Upper lobe of right lung (tissue), 1 donor: ENCODE results near the gene SCARF2. TPM values are rescaled to one million over a fixed set of nuclear protein-coding genes. Genes with fewer than 3 reads are reported as not detected.
A peak's percentile ranks its signal among the peaks of the same experiment; 100 is the strongest.

Source experiments
- ATAC-seq: fragments of 200-7000 bp; cut with Tn5 transposase; one replicate; pipeline ENCODE4 v1.9.1; 2020; ENCODE audit warnings: mild to moderate bottlenecking, moderate library complexity
- DNase-seq: peaks from one replicate; pipeline ENCODE4 v3.0.0-alpha.2; 2020
- H3K27ac ChIP-seq: fragments of 200-600 bp; one replicate; pipeline ENCODE4 v1.8.0; 2022
- H3K27me3 ChIP-seq: fragments of 200-600 bp; one replicate; pipeline ENCODE4 v1.8.0; 2022; ENCODE audit warnings: mild to moderate bottlenecking
- H3K36me3 ChIP-seq: fragments of 200-600 bp; one replicate; pipeline ENCODE4 v1.8.0; 2022
- H3K4me1 ChIP-seq: fragments of 200-600 bp; one replicate; pipeline ENCODE4 v1.8.0; 2022
- H3K4me3 ChIP-seq: fragments of 200-600 bp; one replicate; pipeline ENCODE4 v1.8.0; 2022; ENCODE audit warnings: mild to moderate bottlenecking
- H3K9me3 ChIP-seq: fragments of 200-600 bp; one replicate; pipeline ENCODE4 v1.8.0; 2022
- CTCF ChIP-seq: fragments of 200-600 bp; IDR thresholded peaks from one replicate; pipeline ENCODE4 v1.8.0; 2022; ENCODE audit warnings: antibody characterized with exemption
- intact Hi-C: fragments of 100-400 bp; cut with DNase I; formaldehyde crosslinking; loops from one replicate; pipeline ENCODE4 v1.11.0; 2022
- total RNA-seq: library from RNA; stranded (reverse); fragmentation: NEBNext Ultra II Directional; extraction: Animal tissue kit (Norgen Biotek cat#: 25700); gene quantifications from one replicate; pipeline ENCODE4 v1.2.1, GENCODE V29; 2021
- donor health status: DM: no; HTN: yes; CAD: no; lungs with severe emphysema.

Gene SCARF2
- total RNA-seq, 1 donor from 2014 or later = 24.0 TPM

- no peak for TF ChIP-seq CTCF
- peak; percentile 19 for DNase-seq
- Histone ChIP-seq H3K9me3 (no peaks in the 10 kb centered on the region), H3K27ac (peak overlapping the region; percentile 73), H3K36me3 (peaks cover 18% of the 10 kb centered on the region), H3K4me1 (peaks cover 13% of the 10 kb centered on the region), H3K27me3 (no peaks in the 10 kb centered on the region), H3K4me3 (no peak overlapping the region)
- peak; percentile 65 for ATAC-seq
- intact Hi-C loops = no loop called here
Measured at GRCh38 chr22:20463324-20464095, 25.9 kb upstream of the SCARF2 start.

GRCh38 chr22:20459862-20460261, 22.2 kb upstream of the SCARF2 start:
- no peak for ATAC-seq
- no peak for TF ChIP-seq CTCF
- no peak overlapping the region for H3K27ac ChIP-seq
- H3K4me1 ChIP-seq = peaks cover 19% of the 10 kb centered on the region
- peak; percentile 26 for DNase-seq
- intact Hi-C loops = loop anchor here (5.0 kb wide), 1 partner anchor 43 kb away; no protein-coding TSS in a partner anchor
- H3K9me3 ChIP-seq = no peaks in the 10 kb centered on the region
- H3K4me3 ChIP-seq = no peak overlapping the region
- peaks cover 26% of the 10 kb centered on the region for H3K36me3 ChIP-seq
- no peaks in the 10 kb centered on the region for H3K27me3 ChIP-seq

- intact Hi-C loops = loop anchor here (5.0 kb wide), 1 partner anchor 42 kb away; no protein-coding TSS in a partner anchor
- TF ChIP-seq CTCF = no peak
- Histone ChIP-seq H3K36me3 (peaks cover 23% of the 10 kb centered on the region), H3K4me3 (no peak overlapping the region), H3K27ac (no peak overlapping the region), H3K9me3 (no peaks in the 10 kb centered on the region), H3K4me1 (peaks cover 15% of the 10 kb centered on the region), H3K27me3 (no peaks in the 10 kb centered on the region)
- DNase-seq = peak; percentile 15
- ATAC-seq = no peak
Measured at GRCh38 chr22:20459152-20459542, 21.5 kb upstream of the SCARF2 start.

GRCh38 chr22:20458530-20459151, 21.0 kb upstream of the SCARF2 start:
- Histone ChIP-seq H3K27me3 (no peaks in the 10 kb centered on the region), H3K9me3 (no peaks in the 10 kb centered on the region), H3K36me3 (peaks cover 23% of the 10 kb centered on the region), H3K27ac (no peak overlapping the region), H3K4me3 (no peak overlapping the region), H3K4me1 (peaks cover 11% of the 10 kb centered on the region)
- TF ChIP-seq CTCF = no peak
- ATAC-seq = no peak
- DNase-seq = peak; percentile 51
- intact Hi-C loops = loop anchor here (5.0 kb wide), 1 partner anchor 41 kb away; no protein-coding TSS in a partner anchor

DNA sequence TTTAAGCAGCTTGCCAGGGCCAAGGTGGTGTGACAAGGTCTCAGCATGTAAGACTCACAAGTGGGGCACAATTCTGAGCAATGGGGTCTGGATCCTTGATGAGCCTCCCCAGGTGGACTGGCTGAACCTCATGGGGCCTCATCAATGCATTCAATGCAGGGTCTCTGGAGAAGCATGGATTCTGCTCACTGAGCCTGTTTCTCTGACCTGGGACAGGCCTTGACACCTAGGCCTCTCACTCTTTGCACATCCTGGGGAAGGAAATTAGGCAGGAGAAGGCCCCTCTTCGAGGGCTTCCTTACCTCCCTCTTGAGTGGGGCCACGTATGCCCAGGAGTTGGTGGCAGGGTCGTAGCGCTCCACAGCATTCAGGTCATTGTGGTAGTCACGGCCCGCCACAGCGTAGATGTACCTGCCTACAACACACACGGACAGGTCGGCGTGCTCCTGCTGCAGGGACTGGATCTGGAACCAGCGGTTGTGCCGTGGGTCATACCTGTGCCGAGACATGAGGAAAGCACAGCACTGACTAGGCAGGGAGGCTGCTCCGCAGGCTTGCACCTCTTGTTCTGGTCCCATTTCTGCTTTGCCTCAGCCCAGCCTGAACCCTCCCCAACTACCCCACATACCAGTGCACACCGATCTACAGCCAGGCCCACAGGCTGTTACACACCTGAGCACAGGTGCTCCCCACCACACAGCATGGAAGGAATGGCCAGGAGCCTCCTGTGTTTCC, 20.0 kb upstream of the SCARF2 start:
- peaks cover 6% of the 10 kb centered on the region for H3K4me1 ChIP-seq
- no peaks in the 10 kb centered on the region for H3K9me3 ChIP-seq
- H3K4me3 ChIP-seq = no peak overlapping the region
- no peaks in the 10 kb centered on the region for H3K27me3 ChIP-seq
- peaks cover 23% of the 10 kb centered on the region for H3K36me3 ChIP-seq
- ATAC-seq (no peak), DNase-seq (peak; percentile 54)
- intact Hi-C loops = loop anchor here (5.0 kb wide), 1 partner anchor 40 kb away; no protein-coding TSS in a partner anchor
- H3K27ac ChIP-seq = no peak overlapping the region
- no peak for TF ChIP-seq CTCF
